Activated naive CD8-positive, alpha-beta T cell treated with anti-CD3 and anti-CD28 coated beads, Interleukin-2, amount 10 ng/mL, durations not matched to agents 7 days and 5 days (primary cell): Measurements from ENCODE around the gene DONSON. TPM values are rescaled to one million over a fixed set of nuclear protein-coding genes. Genes with fewer than 3 reads are reported as not detected.

Experiments used
- ATAC-seq: fragments of 150-1000 bp; cut with Tn5 transposase; one replicate; pipeline ENCODE4 v1.10.0; 2021; ENCODE audit warnings: low read depth, moderate library complexity
- POLR2A ChIA-PET: fragments of 350-600 bp; sonication (Branson Sonifier 250); formaldehyde crosslinking; loops from one replicate; lab custom pipeline; 2021; ENCODE audit warnings: antibody characterized with exemption; lab: Charles Lee
- DNase-seq: peaks from one replicate; pipeline ENCODE4 v3.0.0; 2021
- H3K27ac Mint-ChIP-seq: one replicate; pipeline ENCODE4 v1.8.0; 2022; ENCODE audit warnings: mild to moderate bottlenecking, mixed read lengths
- H3K27me3 Mint-ChIP-seq: one replicate; pipeline ENCODE4 v1.8.0; 2022; ENCODE audit warnings: mild to moderate bottlenecking, moderate library complexity, mixed read lengths
- H3K36me3 Mint-ChIP-seq: one replicate; pipeline ENCODE4 v1.8.0; 2021; ENCODE audit warnings: mild to moderate bottlenecking, mixed read lengths
- H3K4me1 Mint-ChIP-seq: one replicate; pipeline ENCODE4 v1.8.0; 2021; ENCODE audit warnings: mixed read lengths
- H3K4me3 Mint-ChIP-seq: one replicate; pipeline ENCODE4 v1.8.0; 2022; ENCODE audit warnings: mild to moderate bottlenecking, moderate library complexity, mixed read lengths
- H3K9me3 Mint-ChIP-seq: one replicate; pipeline ENCODE4 v1.8.0; 2021; ENCODE audit warnings: mixed read lengths
- total RNA-seq, 2 experiments: library from RNA; stranded (reverse); gene quantifications; one replicate each; pipeline ENCODE4 v1.2.3, GENCODE V29; 2021

Gene DONSON
- total RNA-seq, 2 experiments from 2014 or later = 29.0 to 33.6 TPM

DNA sequence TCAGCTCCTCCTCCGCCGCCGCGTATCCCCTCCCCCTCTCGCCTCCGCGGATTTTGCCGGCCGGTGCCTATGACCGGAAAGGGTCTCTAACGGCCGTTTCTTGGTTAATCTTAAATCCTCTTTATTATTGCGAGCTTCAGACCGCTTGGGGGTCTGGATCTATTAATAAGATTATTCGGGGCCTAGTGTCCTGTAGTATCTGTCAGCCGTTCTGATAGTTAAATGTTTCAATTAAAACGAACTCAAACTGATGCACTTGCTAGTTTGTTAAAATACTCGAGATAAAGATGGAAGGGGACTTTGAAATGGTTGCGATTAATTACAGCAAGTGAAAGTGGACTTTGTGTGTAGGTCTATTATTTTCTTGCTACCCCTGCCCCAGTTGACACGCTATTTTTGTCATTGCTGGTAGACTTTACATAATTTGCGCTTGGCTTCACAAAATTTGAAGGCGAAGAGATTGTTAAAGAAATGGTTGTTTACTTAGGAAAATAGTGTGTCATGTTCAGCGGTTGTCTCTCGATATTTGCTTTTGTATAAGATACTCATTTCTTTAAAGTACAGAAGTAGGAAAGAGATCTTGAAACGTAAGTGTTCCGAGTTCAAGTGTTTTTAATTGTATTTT, 44.9 kb downstream of the DONSON start:
- H3K27ac Mint-ChIP-seq = peak overlapping the region; percentile 99
- no peaks in the 10 kb centered on the region for H3K9me3 Mint-ChIP-seq
- H3K4me1 Mint-ChIP-seq = peaks cover 40% of the 10 kb centered on the region
- POLR2A ChIA-PET = interaction anchor here (0.5 to 6.0 kb wide), 12 partner anchors 8 to 772 kb away, joined by 3 to 36 read pairs (median 4); partner anchors contain the start of genes DNAJC28, DONSON, IL10RB and PAXBP1
- no peaks in the 10 kb centered on the region for H3K27me3 Mint-ChIP-seq
- peak; percentile 80 for DNase-seq
- peak overlapping the region; percentile 96 for H3K4me3 Mint-ChIP-seq
- peaks cover 18% of the 10 kb centered on the region for H3K36me3 Mint-ChIP-seq
- ATAC-seq = no peak

DNA sequence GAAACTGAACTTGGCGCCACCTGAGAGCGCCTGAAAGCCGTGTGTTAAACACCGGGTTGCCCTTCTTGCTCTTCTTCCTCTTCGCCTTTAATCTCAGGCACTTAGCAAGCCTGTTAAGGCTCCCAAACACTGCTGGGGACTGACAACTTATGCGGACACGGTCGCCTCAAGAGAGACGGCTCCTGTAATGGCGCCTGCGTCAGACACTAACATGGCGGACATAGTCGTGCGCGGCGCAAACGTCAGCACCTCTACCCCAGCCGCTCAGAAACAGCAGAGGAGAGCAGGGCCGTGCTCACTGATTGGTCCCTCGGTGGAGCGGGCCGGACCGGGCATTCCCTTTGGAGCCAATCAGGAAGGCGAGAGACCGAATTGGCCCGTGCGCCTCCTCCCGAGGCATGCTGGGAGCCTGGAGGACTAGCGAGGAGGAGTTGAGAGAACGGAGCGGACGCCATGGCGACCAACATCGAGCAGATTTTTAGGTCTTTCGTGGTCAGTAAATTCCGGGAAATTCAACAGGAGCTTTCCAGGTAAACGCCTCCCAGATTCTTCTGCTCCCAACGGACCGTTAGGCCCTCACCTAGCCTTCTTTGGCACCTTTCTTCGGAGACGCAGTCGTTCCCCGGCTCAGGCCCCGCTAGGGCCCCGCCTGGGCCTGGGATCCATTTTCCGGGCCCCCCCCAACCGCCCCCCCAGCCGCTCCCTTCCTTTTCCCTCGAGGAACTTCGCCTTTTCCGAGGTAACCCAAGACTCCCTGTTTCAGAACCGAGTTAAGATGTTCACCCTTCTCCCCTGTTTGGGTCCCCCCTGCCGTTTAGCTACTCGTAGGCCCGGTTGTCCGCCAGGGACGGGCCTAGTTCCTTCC, 45.6 kb downstream of the DONSON start, which contains the start of gene SON:
Gene SON, plus strand, starts transcription at position 399 of the 865 bp plus-strand sequence. Its CDS starts 55 bp downstream, at position 454.
- ATAC-seq (peak; percentile 96), DNase-seq (peak; percentile 92)
- POLR2A ChIA-PET = interaction anchor here (0.5 to 6.0 kb wide), 15 partner anchors 8 to 276 kb away, joined by 3 to 36 read pairs (median 5); partner anchors contain the start of genes DNAJC28, DONSON, IL10RB and TMEM50B
- H3K27me3 Mint-ChIP-seq = no peaks in the 10 kb centered on the region
- H3K27ac Mint-ChIP-seq = peak within 1 kb of the TSS; percentile 99
- H3K4me1 Mint-ChIP-seq = peaks cover 38% of the 10 kb centered on the region
- H3K36me3 Mint-ChIP-seq = peaks cover 22% of the 10 kb centered on the region
- H3K4me3 Mint-ChIP-seq = peak within 1 kb of the TSS; percentile 96
- H3K9me3 Mint-ChIP-seq = no peaks in the 10 kb centered on the region

DNA sequence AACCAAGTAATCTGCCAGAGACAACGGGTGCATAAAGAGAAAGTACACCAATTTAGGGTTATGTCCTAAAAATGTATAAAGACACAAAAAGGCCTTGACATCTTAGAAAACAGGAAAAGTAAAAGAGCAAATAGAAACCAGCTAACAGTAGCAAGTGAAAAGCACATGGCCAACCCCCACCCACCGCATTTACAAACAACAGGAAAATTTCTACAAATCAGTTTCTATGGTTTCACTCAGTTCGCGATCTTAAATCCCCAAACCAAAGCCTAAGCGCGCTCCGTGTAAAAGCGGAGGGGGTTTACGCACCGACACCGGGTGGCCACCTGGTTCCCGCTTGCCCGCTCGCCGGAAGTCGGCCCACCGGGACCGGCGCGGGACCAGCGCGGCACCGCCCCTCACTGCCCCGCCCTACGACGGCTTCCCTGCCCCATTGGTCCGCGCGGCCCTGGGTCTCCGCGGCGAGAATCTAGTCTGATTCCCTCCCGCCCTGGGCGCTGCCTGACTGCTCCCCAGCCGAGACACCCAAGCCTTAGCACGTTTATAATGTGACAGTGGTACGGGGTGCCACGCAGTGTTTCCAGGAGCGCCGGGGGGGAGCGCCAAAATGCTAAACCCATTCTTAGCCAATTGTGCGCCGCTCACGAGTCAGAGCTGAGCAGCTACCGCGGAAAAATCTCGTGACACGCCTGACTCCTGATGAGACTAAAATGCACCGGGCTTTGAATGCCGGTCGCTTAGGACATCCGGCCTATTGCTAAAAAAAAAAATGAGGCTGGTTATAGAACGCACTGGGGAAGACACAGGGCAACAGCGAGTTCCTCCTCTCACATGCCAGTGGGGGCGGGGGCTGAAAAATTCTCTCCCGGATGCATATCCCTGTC, 46.5 kb downstream of the DONSON start, which contains the start of gene GART:
Gene GART, minus strand, starts transcription at position 362 of the 884 bp plus-strand sequence. CDS start 2,802 bp downstream, outside the sequence.
- Mint-ChIP-seq H3K4me3 (peak within 1 kb of the TSS; percentile 96), H3K9me3 (peaks cover 2% of the 10 kb centered on the region), H3K4me1 (peaks cover 40% of the 10 kb centered on the region), H3K27ac (peak within 1 kb of the TSS; percentile 99), H3K36me3 (peaks cover 26% of the 10 kb centered on the region), H3K27me3 (no peaks in the 10 kb centered on the region)
- ATAC-seq (peak; percentile 54), DNase-seq (peak; percentile 88)
- POLR2A ChIA-PET = interaction anchor here (0.6 to 6.0 kb wide), 9 partner anchors 10 to 765 kb away, joined by 3 to 36 read pairs (median 6); partner anchors contain the start of genes DNAJC28, DONSON and TMEM50B

DNA sequence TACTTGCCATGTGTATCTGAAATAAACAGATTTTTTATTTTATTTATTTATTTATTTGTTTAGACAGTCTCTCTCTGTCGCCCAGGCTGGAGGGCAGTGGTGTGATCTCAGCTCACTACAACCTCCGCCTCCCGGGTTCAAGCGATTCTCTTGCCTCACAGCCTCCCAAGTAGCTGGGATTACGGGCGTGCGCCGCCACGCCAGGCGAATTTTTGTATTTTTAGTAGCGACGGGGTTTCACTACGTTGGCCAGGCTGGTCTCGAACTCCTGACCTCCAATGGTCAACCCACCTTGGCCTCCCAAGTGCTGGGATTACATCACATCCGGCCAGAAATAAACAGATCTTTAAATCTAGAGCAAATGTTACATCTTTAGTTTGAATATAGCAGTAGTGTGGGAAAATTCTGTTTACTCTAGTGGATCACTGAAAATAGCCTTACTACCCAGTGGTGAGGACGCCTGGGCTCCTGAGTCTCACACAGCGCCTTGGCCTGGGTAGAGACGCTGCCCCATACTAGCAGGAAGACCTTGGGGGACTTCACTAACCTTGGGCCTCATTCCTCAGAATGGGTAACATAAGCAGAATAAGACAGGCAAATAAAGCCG, 47.3 kb downstream of the DONSON start:
- peaks cover 30% of the 10 kb centered on the region for H3K36me3 Mint-ChIP-seq
- POLR2A ChIA-PET = interaction anchor here (1.2 to 6.0 kb wide), 4 partner anchors 10 to 61 kb away, joined by 3 to 36 read pairs (median 20); partner anchors contain the start of genes DNAJC28, DONSON and TMEM50B
- peak overlapping the region; percentile 96 for H3K4me3 Mint-ChIP-seq
- H3K9me3 Mint-ChIP-seq = peaks cover 2% of the 10 kb centered on the region
- no peaks in the 10 kb centered on the region for H3K27me3 Mint-ChIP-seq
- peaks cover 40% of the 10 kb centered on the region for H3K4me1 Mint-ChIP-seq
- ATAC-seq (no peak), DNase-seq (peak; percentile 33)
- H3K27ac Mint-ChIP-seq = peak overlapping the region; percentile 99

DNA sequence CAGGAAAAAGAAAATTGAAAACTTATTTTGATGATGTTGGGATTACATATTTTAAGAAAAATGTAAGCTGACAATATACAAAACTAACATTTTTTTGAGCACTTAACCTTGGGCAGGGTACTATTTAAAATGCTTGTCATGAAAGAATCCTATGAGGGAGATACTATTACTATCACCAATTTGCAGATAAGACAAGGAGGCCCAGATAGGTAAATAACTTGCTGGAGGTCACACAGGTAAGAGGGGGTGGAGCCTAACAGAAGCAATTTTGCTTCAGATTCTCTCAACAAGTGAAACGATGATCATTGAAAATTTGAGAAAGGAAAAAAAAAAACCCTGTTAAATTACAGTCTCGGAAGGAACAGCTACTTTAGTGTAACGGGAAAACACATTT, 47.8 kb downstream of the DONSON start:
- Mint-ChIP-seq H3K27me3 (no peaks in the 10 kb centered on the region), H3K4me1 (peaks cover 36% of the 10 kb centered on the region), H3K27ac (peak overlapping the region; percentile 79), H3K36me3 (peaks cover 30% of the 10 kb centered on the region), H3K4me3 (peak overlapping the region; percentile 96), H3K9me3 (peaks cover 2% of the 10 kb centered on the region)
- POLR2A ChIA-PET = interaction anchor here (0.7 to 6.0 kb wide), 3 partner anchors 48 to 179 kb away, joined by 3 to 36 read pairs (median 33); partner anchors contain the start of genes DONSON and TMEM50B
- DNase-seq = no peak
- ATAC-seq = no peak

DNA sequence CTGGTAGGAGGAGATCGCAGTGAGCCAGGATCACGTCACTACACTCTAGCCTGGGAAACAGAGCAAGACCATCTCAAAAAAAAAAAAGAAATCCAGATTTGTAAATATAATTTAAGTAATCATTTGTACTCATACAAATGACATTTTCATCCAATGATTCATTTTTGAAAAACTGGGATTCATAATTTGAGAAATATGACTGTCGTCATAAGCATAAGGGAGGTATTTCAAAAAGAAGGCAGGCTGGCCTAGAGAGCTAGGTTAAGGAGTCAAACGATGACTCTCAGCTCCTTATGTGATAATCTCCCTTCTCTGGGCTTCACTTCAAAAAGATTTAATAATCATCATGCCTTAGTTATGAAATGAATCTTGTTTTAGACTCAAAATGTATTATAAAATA, 48.9 kb downstream of the DONSON start:
- Mint-ChIP-seq H3K27ac (no peak overlapping the region), H3K9me3 (peaks cover 2% of the 10 kb centered on the region), H3K4me3 (no peak overlapping the region), H3K27me3 (no peaks in the 10 kb centered on the region), H3K4me1 (peaks cover 31% of the 10 kb centered on the region), H3K36me3 (peaks cover 31% of the 10 kb centered on the region)
- POLR2A ChIA-PET = no interaction called here
- no peak for ATAC-seq
- DNase-seq = no peak

DNA sequence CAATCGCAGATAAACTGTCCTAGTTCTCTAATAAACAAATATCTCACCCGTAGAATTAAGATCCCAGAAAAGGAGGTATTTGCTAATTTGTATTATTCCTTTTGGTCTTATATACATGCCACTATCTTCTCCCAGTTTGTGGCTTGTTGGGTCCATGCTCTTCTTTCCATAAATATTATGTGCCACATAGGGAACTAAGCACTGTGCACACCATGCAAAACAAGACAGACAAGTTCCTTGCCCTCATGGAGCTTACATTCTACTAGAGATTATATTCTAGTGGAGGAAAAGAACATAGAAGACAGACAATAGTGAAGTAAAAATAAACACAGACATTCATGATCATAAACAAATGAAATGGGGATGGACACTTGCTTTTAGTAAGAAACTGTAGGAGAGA, 51.3 kb downstream of the DONSON start:
- H3K27ac Mint-ChIP-seq = no peak overlapping the region
- H3K4me3 Mint-ChIP-seq = no peak overlapping the region
- POLR2A ChIA-PET = interaction anchor here (0.9 kb wide), 1 partner anchor 57 kb away, joined by 7 read pairs; no protein-coding TSS in a partner anchor
- H3K9me3 Mint-ChIP-seq = peaks cover 2% of the 10 kb centered on the region
- H3K36me3 Mint-ChIP-seq = peaks cover 34% of the 10 kb centered on the region
- peaks cover 24% of the 10 kb centered on the region for H3K4me1 Mint-ChIP-seq
- ATAC-seq = no peak
- no peak for DNase-seq
- H3K27me3 Mint-ChIP-seq = no peaks in the 10 kb centered on the region

DNA sequence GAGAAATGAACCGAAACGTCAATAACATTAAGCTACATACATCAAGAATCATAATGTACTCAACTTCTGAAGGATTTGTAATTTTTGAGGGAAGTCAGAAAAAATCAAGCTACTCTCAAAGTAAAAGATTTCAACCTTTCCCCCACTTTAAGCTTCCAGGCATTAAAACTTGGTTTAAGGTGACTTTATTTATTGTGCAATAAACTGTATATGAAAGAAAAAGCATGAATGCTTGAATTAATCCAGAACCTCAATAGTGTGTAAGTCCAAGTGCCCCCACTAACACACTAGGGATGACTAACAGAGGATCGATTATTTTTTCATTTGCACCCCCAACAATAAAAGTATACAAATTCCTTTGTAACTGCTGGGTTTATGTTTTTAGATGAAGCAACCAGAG, 57.5 kb downstream of the DONSON start:
- ATAC-seq (no peak), DNase-seq (no peak)
- Mint-ChIP-seq H3K27me3 (no peaks in the 10 kb centered on the region), H3K27ac (no peak overlapping the region), H3K4me1 (no peaks in the 10 kb centered on the region), H3K9me3 (no peaks in the 10 kb centered on the region), H3K4me3 (no peak overlapping the region), H3K36me3 (peaks cover 28% of the 10 kb centered on the region)
- POLR2A ChIA-PET = interaction anchor here (0.6 kb wide), 1 partner anchor 1030 kb away, joined by 5 read pairs; no protein-coding TSS in a partner anchor

Other genes with a start within 250 kb of the DONSON start
- gene IFNGR2, start 185.3 kb downstream of the DONSON start, total RNA-seq = 10 to 100 TPM; 17.8 to 18.8 TPM
- gene TMEM50B, start 108.7 kb downstream of the DONSON start, total RNA-seq = 10 to 100 TPM; 72.6 to 80.3 TPM
- 1 to 10 TPM; 1.2 to 1.5 TPM for gene DNAJC28, start 97.0 kb downstream of the DONSON start, total RNA-seq
- gene GART, start 46.6 kb downstream of the DONSON start, total RNA-seq = 100 to 1,000 TPM; 102 to 117 TPM
- gene SON, start 45.6 kb downstream of the DONSON start, total RNA-seq = 100 to 1,000 TPM; 357 to 376 TPM
- 10 to 100 TPM; 39.2 to 45.7 TPM for gene CRYZL1, start 53.1 kb upstream of the DONSON start, total RNA-seq
- 1 to 10 TPM; 2.3 to 4.6 TPM for gene ITSN1, start 53.8 kb upstream of the DONSON start, total RNA-seq